Stimulated activated memory B cell treated with anti-CD40 and anti-IgM and Interleukin-4, amounts not matched to agents 10 μg/mL and 1 μg/mL and 100 μg/mL, for 72 hours (primary cell): Measurements from ENCODE around the gene COL24A1.

ENCODE experiments used
- ATAC-seq: fragments of 150-1000 bp; cut with Tn5 transposase; 2 replicates; pipeline ENCODE4 v1.10.0; 2021
- H3K27ac Mint-ChIP-seq: one replicate; pipeline ENCODE4 v1.8.0; 2022; ENCODE audit warnings: mild to moderate bottlenecking, mixed read lengths
- H3K27me3 Mint-ChIP-seq: one replicate; pipeline ENCODE4 v1.8.0; 2022; ENCODE audit warnings: mixed read lengths
- H3K36me3 Mint-ChIP-seq: one replicate; pipeline ENCODE4 v1.8.0; 2022; ENCODE audit warnings: mixed read lengths
- H3K4me1 Mint-ChIP-seq: one replicate; pipeline ENCODE4 v1.8.0; 2022; ENCODE audit warnings: mixed read lengths
- H3K4me3 Mint-ChIP-seq: one replicate; pipeline ENCODE4 v1.8.0; 2022; ENCODE audit warnings: mild to moderate bottlenecking, moderate library complexity, mixed read lengths
- H3K9me3 Mint-ChIP-seq: one replicate; pipeline ENCODE4 v1.8.0; 2022; ENCODE audit warnings: mixed read lengths

COL24A1 gene

DNA sequence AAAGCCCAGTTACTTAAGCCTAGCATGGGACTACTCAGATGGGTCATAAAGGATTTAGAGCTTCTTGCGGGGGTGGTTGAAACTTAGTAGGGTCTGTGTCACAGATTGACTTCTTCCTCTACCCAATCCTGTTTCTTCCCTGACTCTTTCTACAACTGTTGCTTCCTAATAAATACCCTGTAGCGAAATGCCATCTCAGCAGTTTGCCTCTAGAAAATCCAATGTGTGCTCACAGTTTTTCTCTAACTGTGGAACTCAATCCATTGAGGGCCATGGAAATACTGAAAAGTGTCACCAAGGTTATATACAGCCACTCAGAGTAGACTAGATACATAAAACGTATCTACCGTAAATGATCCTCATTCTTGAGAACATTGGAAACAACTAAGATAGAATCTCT lies 217.7 kb downstream of the COL24A1 start:
- H3K27ac Mint-ChIP-seq, result no peak overlapping the region
- H3K36me3 Mint-ChIP-seq, result no peaks in the 10 kb centered on the region
- H3K27me3 Mint-ChIP-seq, result no peaks in the 10 kb centered on the region
- H3K9me3 Mint-ChIP-seq, result no peaks in the 10 kb centered on the region
- no peaks in the 10 kb centered on the region for H3K4me1 Mint-ChIP-seq
- ATAC-seq, result no peak
- H3K4me3 Mint-ChIP-seq, result no peak overlapping the region

DNA sequence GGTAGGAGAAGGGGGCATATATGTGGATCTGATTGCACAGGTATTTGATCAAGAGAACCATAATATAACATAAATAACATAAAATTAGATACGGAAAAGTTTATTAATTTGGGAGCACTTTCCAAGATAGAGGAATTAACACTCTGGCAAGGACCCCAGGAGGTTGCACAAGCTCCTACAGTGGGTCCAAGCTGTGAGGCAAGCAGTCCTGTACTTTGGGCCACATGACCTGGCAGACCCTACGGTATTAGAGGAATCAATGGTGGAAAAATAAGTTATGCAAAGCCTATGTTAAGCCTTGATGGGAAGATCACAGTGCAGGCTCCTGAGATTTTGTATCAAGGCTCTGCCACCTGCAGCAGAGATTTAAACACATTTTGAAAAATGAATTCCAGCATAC lies 220.1 kb downstream of the COL24A1 start:
- Mint-ChIP-seq H3K27me3 (no peaks in the 10 kb centered on the region), H3K36me3 (no peaks in the 10 kb centered on the region), H3K9me3 (no peaks in the 10 kb centered on the region), H3K4me1 (no peaks in the 10 kb centered on the region), H3K27ac (no peak overlapping the region), H3K4me3 (no peak overlapping the region)
- ATAC-seq, result no peak

DNA sequence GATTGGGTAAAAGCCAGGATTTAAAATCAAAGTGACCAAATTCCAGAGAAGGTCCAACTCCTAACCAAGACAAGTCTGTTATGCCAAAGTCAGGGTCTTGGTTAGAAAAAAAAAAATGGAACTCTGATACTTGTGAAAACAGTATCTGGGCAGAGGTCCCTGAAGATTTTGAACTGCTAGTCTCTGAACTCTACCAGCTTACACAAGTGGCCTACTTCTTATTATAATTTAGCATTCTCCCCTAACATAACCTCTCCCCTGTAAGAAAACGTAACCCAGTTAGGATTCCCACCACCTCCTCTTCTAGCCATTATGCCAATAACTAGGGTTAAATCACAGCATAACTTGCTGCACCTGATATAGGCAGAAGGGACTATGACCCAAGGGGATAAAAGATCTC lies 220.5 kb downstream of the COL24A1 start:
- no peak for ATAC-seq
- H3K36me3 Mint-ChIP-seq, result no peaks in the 10 kb centered on the region
- H3K9me3 Mint-ChIP-seq, result no peaks in the 10 kb centered on the region
- H3K4me1 Mint-ChIP-seq, result no peaks in the 10 kb centered on the region
- H3K4me3 Mint-ChIP-seq, result no peak overlapping the region
- no peak overlapping the region for H3K27ac Mint-ChIP-seq
- no peaks in the 10 kb centered on the region for H3K27me3 Mint-ChIP-seq

DNA sequence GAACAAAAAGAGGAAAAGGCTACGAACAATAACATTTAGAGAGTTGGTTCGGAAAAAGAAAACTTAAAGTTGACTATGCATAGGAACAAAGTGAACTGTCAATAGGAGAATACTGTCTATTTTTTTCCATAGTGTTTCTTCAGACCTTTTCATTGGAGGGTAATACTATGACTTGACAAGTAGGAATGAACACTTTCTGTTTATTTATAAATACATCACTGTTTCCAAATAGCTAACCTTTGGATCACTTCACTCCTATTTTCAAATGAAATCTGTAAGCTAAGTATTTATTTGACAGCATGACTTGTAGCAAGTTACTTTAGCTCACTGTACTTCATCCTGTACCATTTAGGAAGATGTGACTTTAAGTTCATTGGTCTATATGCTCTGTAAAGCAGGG lies 221.3 kb downstream of the COL24A1 start:
- no peaks in the 10 kb centered on the region for H3K4me1 Mint-ChIP-seq
- no peaks in the 10 kb centered on the region for H3K36me3 Mint-ChIP-seq
- H3K9me3 Mint-ChIP-seq, result no peaks in the 10 kb centered on the region
- no peak overlapping the region for H3K27ac Mint-ChIP-seq
- no peak for ATAC-seq
- H3K27me3 Mint-ChIP-seq, result no peaks in the 10 kb centered on the region
- no peak overlapping the region for H3K4me3 Mint-ChIP-seq

DNA sequence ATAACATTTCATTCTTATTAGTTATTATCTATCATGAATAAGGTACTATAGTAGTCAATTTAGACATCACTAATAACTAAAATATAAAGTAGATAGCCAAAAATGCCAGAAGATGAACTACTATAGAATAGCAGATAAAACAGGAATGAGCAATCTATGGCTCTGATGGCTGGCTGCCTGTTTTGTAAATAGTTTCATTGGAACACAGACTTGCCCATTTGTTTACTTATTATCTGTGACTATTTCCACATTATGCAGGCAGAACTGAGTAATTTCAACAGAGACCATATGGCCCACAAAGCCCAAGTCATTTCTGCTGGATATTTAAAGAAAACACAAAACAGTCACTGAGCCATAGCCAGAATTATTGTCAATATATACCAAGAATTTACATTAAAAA lies 222.1 kb downstream of the COL24A1 start:
- ATAC-seq, result no peak
- Mint-ChIP-seq H3K27me3 (no peaks in the 10 kb centered on the region), H3K27ac (no peak overlapping the region), H3K4me3 (no peak overlapping the region), H3K36me3 (no peaks in the 10 kb centered on the region), H3K9me3 (no peaks in the 10 kb centered on the region), H3K4me1 (no peaks in the 10 kb centered on the region)

DNA sequence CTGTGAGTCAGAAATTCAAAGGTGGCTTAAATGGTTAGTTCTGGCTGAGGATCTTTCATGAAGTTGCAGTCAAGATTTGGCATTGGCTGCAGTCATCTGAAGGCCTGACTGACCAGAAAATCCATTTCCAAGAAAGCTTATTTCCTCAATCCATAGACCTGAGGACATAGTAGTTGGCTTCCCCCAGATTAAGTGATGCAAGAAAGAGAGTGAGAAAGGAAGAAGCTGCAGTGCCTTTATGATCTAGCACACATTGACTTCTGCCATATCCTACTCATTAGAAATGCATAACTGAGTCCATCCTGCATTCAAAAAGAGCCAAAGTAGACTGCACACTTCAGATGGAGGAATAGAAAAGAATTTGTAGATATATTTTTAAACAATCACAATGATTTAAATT lies 222.6 kb downstream of the COL24A1 start:
- no peaks in the 10 kb centered on the region for H3K36me3 Mint-ChIP-seq
- no peak overlapping the region for H3K27ac Mint-ChIP-seq
- H3K9me3 Mint-ChIP-seq, result no peaks in the 10 kb centered on the region
- H3K4me3 Mint-ChIP-seq, result no peak overlapping the region
- ATAC-seq, result no peak
- H3K27me3 Mint-ChIP-seq, result no peaks in the 10 kb centered on the region
- H3K4me1 Mint-ChIP-seq, result no peaks in the 10 kb centered on the region

DNA sequence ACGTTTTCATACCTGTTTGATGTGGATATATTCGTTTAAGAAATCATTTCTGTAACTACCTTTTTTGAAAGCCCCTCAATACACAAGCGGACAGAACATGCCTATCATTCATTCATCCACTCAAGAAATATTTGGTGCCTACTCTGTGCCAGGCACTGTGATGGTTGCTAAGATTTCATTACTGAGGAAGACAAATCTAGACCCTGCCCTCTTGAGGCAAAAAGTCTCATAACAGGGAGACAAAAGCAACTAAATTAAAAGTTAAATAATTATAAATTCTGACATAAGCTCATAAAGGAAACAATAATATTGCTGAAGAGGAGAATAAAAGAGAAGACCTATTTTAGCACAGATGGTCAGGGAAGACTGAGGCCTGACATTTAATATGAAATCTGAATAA lies 244.8 kb downstream of the COL24A1 start:
- Mint-ChIP-seq H3K4me3 (no peak overlapping the region), H3K4me1 (no peaks in the 10 kb centered on the region), H3K27me3 (no peaks in the 10 kb centered on the region), H3K27ac (no peak overlapping the region), H3K9me3 (no peaks in the 10 kb centered on the region), H3K36me3 (no peaks in the 10 kb centered on the region)
- no peak for ATAC-seq

DNA sequence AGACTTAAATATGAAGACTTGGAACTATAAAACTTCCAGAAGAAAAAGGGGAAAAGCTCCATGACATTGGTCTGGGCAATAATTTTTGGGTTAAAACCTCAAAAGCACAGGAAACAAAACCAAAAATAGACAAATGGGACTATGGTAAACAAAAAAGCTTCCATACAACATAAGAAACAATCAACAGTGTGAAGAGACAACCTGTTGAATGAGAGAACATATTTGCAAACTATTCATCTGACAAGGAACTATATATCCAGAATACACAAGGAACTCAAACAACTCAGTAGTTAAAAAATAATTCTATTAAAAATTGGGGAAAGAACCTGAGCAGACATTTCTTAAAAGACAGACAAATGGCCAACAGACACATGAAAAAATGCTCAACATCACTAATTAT lies 255.7 kb downstream of the COL24A1 start:
- Mint-ChIP-seq H3K4me1 (no peaks in the 10 kb centered on the region), H3K4me3 (no peak overlapping the region), H3K27me3 (peaks cover 18% of the 10 kb centered on the region), H3K27ac (no peak overlapping the region), H3K9me3 (no peaks in the 10 kb centered on the region), H3K36me3 (no peaks in the 10 kb centered on the region)
- no peak for ATAC-seq

DNA sequence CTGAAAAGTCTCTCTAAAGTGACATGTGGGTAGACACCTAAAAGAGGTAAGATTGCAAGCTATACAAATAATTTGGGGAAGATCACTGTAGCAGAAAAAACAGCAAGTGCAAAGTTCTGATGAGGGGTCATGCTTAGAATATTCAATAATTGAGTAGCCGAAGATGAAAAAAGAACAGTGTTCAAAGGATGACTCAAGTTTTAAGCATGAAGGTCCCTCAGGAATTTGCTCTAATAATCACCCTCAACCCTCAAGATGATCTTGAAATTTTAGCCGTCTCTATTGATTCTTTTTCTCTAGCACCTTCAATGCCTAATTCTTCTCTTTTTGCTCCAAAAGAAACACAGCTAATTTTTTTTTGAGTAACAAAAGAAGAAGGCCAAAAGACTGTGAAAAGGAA lies 257.7 kb downstream of the COL24A1 start:
- no peak for ATAC-seq
- Mint-ChIP-seq H3K36me3 (no peaks in the 10 kb centered on the region), H3K9me3 (no peaks in the 10 kb centered on the region), H3K27ac (no peak overlapping the region), H3K4me1 (no peaks in the 10 kb centered on the region), H3K27me3 (peaks cover 18% of the 10 kb centered on the region), H3K4me3 (no peak overlapping the region)

DNA sequence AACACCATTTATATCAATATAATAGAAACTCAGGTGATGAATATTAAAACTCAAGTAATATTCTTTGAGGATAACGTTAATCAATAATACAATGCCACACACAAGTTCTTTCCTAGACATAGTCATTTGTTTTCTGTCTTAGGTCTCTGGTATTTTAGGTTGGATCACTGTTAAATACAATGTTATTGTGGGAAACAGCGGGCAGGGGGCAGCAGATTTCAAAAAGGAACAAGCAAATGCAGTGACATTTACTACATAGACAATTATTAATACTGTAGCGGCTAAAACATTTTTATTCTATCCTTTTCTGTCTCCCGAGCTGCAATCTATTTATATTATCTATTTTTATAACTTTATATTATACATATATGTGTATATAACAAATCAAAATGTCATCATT lies 261.9 kb downstream of the COL24A1 start:
- H3K4me1 Mint-ChIP-seq, result no peaks in the 10 kb centered on the region
- H3K36me3 Mint-ChIP-seq, result no peaks in the 10 kb centered on the region
- no peaks in the 10 kb centered on the region for H3K9me3 Mint-ChIP-seq
- no peak for ATAC-seq
- H3K4me3 Mint-ChIP-seq, result no peak overlapping the region
- no peak overlapping the region for H3K27ac Mint-ChIP-seq
- H3K27me3 Mint-ChIP-seq, result peaks cover 18% of the 10 kb centered on the region

DNA sequence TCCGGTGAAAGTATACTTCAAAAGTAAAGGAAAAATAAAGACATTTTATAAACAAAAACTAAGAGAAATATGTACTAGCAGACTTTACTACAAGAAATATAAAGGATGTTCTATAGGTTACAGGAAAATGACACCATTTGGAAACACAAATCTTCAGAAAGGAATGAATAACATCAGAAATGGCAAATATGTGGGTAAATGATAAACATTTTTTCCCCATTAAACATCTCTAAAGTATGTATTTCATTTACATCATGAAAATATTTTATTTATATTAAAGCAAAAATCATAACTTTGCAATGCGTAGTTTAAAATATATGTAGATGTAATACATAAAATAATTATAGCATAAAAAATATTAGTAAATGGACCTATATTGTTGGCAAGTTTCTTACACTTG lies 264.2 kb downstream of the COL24A1 start:
- ATAC-seq, result no peak
- no peak overlapping the region for H3K4me3 Mint-ChIP-seq
- H3K36me3 Mint-ChIP-seq, result no peaks in the 10 kb centered on the region
- no peak overlapping the region for H3K27ac Mint-ChIP-seq
- H3K9me3 Mint-ChIP-seq, result no peaks in the 10 kb centered on the region
- no peaks in the 10 kb centered on the region for H3K4me1 Mint-ChIP-seq
- H3K27me3 Mint-ChIP-seq, result peaks cover 8% of the 10 kb centered on the region

DNA sequence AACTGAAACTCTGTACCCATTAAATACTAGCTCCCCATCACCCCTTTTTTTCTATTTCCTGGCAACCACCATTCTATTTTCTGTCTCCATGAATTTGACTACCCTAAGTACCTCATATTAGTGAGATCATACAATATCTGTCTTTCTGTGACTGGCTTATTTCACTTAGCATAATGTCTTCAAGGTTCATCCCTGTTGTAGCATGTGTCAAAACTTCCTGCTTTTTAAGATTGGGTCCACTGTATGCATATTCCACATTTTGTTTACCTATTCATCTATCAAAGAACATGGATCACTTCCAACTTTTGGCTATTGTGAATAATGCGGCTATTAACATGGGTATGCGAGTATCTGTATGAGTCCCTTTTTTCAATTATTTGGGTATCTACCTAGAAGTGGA lies 266.7 kb downstream of the COL24A1 start:
- Mint-ChIP-seq H3K4me3 (no peak overlapping the region), H3K27ac (no peak overlapping the region), H3K27me3 (no peaks in the 10 kb centered on the region), H3K9me3 (no peaks in the 10 kb centered on the region), H3K36me3 (no peaks in the 10 kb centered on the region), H3K4me1 (no peaks in the 10 kb centered on the region)
- ATAC-seq, result no peak

DNA sequence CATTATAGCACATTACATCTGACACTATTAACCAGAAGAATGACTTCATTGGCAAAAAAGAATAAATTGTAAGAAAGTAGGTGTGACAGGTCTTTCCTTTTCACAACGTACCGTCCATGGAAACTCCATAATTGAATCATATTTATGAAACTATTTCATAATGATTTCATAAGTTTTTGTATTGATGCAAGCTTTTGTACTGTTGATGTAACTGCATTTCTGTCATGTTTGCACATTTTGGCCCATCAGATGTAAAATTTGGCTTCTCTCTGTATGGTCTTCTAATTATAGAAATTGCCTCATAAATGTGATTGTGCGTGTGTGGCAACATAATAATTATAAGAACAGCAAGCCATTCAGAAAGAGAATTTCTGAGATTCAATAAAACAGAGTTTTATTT lies 267.7 kb downstream of the COL24A1 start:
- no peaks in the 10 kb centered on the region for H3K27me3 Mint-ChIP-seq
- no peak for ATAC-seq
- no peaks in the 10 kb centered on the region for H3K4me1 Mint-ChIP-seq
- no peaks in the 10 kb centered on the region for H3K36me3 Mint-ChIP-seq
- no peaks in the 10 kb centered on the region for H3K9me3 Mint-ChIP-seq
- H3K4me3 Mint-ChIP-seq, result no peak overlapping the region
- H3K27ac Mint-ChIP-seq, result no peak overlapping the region

DNA sequence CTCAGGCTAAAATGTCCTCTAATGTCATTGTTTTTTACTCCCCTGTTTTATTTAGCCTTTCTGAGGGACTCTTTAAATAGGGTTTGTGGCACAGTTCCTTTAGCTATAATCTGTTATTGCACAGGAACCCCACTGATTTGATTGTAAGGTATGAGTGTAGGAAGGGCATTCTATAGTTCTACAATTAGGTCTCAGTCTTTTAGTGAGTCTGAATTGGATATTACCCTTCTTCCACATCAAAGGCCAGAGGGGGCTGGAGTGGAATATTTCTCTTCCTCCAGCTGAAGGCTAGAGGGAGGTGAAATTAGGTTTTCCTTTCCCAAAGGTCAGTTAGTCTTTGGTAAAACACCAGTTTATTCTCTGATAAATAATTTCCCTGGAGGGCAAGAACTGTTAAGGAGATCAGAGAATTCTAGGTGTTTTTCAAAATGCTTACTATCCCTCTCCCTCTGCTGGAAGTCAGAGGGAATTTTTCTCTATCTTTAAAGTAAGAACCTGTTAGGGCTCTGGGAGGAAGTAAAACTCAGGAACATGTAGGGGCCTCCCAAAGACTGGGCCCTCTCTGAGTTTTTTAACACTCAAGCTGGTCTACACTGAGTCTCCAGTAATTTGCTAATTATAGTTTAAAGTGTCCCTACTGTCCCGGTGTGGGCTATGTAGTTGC lies 272.1 kb downstream of the COL24A1 start:
- Mint-ChIP-seq H3K9me3 (no peaks in the 10 kb centered on the region), H3K4me3 (no peak overlapping the region), H3K27me3 (no peaks in the 10 kb centered on the region), H3K4me1 (no peaks in the 10 kb centered on the region), H3K36me3 (no peaks in the 10 kb centered on the region), H3K27ac (no peak overlapping the region)
- no peak for ATAC-seq

DNA sequence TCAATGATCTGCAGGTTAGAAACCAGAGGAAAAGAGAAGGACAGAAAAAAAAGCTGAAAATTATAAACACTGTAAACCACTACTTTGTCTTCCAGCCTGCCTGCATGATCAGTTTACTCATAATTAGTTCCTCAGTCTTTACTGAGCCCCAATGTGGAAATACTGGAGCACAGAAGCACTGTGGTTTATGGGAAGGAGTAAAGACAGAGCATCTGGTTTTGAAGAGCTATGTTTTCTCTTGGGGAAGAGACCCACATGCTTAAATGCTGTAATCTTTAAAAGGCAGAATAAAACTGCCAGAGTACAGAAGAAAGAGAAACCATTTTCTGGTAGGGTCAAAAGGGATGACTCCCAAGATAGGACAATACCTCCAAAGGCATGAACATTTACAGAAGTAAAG lies 289.4 kb downstream of the COL24A1 start:
- no peak overlapping the region for H3K27ac Mint-ChIP-seq
- no peaks in the 10 kb centered on the region for H3K9me3 Mint-ChIP-seq
- no peaks in the 10 kb centered on the region for H3K36me3 Mint-ChIP-seq
- no peak for ATAC-seq
- H3K4me3 Mint-ChIP-seq, result no peak overlapping the region
- no peaks in the 10 kb centered on the region for H3K27me3 Mint-ChIP-seq
- H3K4me1 Mint-ChIP-seq, result no peaks in the 10 kb centered on the region

DNA sequence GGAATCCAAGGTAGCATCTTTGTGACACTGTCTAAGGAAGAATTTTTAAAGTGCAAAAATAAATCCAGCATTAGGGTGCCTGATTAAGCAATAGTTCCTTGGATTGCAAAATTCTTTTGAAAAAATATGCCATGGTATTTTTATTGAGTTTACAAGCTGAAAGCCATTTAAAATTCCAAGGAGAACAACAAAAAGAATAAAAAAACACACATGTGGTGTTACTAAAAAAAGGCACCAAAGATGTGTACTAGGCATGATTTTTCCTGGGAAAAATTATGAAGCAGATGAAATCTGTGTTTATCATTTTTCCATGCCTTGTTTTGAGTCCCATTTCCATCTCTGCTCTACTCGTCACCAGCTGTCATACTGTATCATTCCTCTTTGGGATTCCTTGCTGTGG lies 291.4 kb downstream of the COL24A1 start:
- H3K36me3 Mint-ChIP-seq, result no peaks in the 10 kb centered on the region

DNA sequence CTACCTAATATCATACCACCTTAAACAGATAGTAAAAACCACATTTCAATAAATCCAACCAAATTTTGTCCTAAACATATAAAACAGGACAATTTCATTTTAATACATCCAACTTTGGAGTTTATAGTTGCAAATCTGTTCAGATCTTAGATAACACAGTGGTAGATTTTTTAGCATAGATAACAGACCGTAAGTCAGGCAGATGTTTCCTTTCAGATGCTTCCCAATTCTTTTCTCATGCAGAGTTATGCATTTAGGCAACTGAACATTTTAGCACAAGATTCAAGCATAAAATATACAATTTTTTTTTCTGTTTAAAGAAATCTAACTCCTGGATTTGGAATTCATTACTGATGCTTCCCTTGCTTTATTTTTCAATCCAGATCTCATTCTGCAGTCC lies 291.8 kb downstream of the COL24A1 start:
- Mint-ChIP-seq H3K36me3 (no peaks in the 10 kb centered on the region), H3K4me3 (no peak overlapping the region), H3K27ac (no peak overlapping the region), H3K4me1 (no peaks in the 10 kb centered on the region), H3K27me3 (peaks cover 7% of the 10 kb centered on the region), H3K9me3 (no peaks in the 10 kb centered on the region)
- ATAC-seq, result no peak

More for the DNA sequence above, 291.4 kb downstream of the COL24A1 start:
- Mint-ChIP-seq H3K9me3 (no peaks in the 10 kb centered on the region), H3K27me3 (peaks cover 5% of the 10 kb centered on the region), H3K4me1 (no peaks in the 10 kb centered on the region), H3K27ac (no peak overlapping the region), H3K4me3 (no peak overlapping the region)
- ATAC-seq, result no peak
